Vagina (tissue), 2 donors: Measurements from ENCODE around the gene CACNB2.

Experiments used
- POLR2A ChIP-seq, 2 donors: fragments of 450-650 bp; IDR thresholded peaks; one replicate each; pipeline ENCODE4 v1.6.1; 2017; ENCODE audit warnings: antibody characterized with exemption in 2 of 2, mild to moderate bottlenecking in 2 of 2, moderate library complexity in 2 of 2
- TF ChIP-seq, protein P1 (sequence below), 3 experiments: fragments of 450-650 bp in 2 of 3; fragments of 200-600 bp in 1 of 3; sonication (generic) in 1 of 3; IDR thresholded peaks; one replicate each; pipeline ENCODE4 v1.5.1; 2017 to 2019; ENCODE audit warnings: antibody characterized with exemption in 3 of 3, mild to moderate bottlenecking in 2 of 3, moderate library complexity in 2 of 3

DNA sequence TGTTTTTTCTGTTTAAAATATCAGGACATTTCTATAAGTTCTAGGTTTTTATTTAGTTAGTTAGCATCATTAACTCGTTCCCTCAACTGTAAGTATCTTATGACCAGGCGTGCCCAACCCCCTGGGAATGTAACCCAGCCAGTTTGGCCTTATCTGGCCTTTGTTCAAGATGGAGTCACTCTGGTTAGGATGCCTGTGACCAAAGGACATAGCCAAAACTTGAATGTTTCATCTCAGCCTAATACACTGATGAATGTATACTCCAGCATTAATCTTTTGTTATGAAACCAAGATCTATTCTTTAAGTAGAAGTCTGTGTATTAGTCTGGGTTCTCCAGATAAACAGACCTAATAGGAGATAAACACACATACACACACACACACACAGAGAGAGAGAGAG is 279.7 kb downstream of the CACNB2 start:
- TF ChIP-seq, protein P1, sequence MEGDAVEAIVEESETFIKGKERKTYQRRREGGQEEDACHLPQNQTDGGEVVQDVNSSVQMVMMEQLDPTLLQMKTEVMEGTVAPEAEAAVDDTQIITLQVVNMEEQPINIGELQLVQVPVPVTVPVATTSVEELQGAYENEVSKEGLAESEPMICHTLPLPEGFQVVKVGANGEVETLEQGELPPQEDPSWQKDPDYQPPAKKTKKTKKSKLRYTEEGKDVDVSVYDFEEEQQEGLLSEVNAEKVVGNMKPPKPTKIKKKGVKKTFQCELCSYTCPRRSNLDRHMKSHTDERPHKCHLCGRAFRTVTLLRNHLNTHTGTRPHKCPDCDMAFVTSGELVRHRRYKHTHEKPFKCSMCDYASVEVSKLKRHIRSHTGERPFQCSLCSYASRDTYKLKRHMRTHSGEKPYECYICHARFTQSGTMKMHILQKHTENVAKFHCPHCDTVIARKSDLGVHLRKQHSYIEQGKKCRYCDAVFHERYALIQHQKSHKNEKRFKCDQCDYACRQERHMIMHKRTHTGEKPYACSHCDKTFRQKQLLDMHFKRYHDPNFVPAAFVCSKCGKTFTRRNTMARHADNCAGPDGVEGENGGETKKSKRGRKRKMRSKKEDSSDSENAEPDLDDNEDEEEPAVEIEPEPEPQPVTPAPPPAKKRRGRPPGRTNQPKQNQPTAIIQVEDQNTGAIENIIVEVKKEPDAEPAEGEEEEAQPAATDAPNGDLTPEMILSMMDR (IDR thresholded peaks at IDR 0.05): no peak
- TF ChIP-seq POLR2A (IDR thresholded peaks at IDR 0.05): no peak
